OCI-LY7 (cell line): ENCODE data around the gene MAP3K14. TPM values are rescaled to one million over a fixed set of nuclear protein-coding genes. Genes with fewer than 3 reads are reported as not detected.

Experiments used
- BruUV-seq: library from RNA; stranded (reverse); fragments of 400-500 nt; replicated peaks from 2 replicates; lab custom pipeline; 2021; lab: Mats Ljungman, UMichigan
- CTCF ChIA-PET: fragments of 300-600 bp; sonication (Branson Sonifier 250); formaldehyde crosslinking; loops from one replicate; lab custom pipeline; 2022; ENCODE audit warnings: antibody characterized with exemption; ENCODE audit not compliant: unreplicated experiment; lab: Charles Lee
- POLR2A ChIA-PET: fragments of 300-600 bp; sonication (Branson Sonifier 250); formaldehyde crosslinking; loops from one replicate; lab custom pipeline; 2022; ENCODE audit warnings: antibody characterized with exemption; lab: Charles Lee
- DNase-seq: peaks from one replicate; pipeline ENCODE4 v3.0.0-alpha.2; 2015; ENCODE audit warnings: low spot score
- H2AFZ ChIP-seq: fragments of 200-600 bp; sonication (generic), shearing (Covaris generic); 2 replicates; pipeline ENCODE4 v1.6.1; 2014; ENCODE audit warnings: mild to moderate bottlenecking, antibody characterized with exemption, low read length, moderate library complexity
- H3K27ac ChIP-seq: fragments of 200-600 bp; sonication (generic); 2 replicates; pipeline ENCODE4 v1.5.1; 2014; ENCODE audit warnings: mixed run types, low read depth, mild to moderate bottlenecking, moderate library complexity, low read length, inconsistent platforms; ENCODE audit not compliant: poor library complexity, severe bottlenecking
- H3K36me3 ChIP-seq: fragments of 200-600 bp; sonication (generic); 2 replicates; pipeline ENCODE4 v1.6.1; 2014; ENCODE audit warnings: mild to moderate bottlenecking, antibody characterized with exemption, low read length, moderate library complexity, mixed read lengths; ENCODE audit not compliant: insufficient read depth
- H3K4me1 ChIP-seq: fragments of 200-600 bp; sonication (generic); 2 replicates; pipeline ENCODE4 v1.5.1; 2014; ENCODE audit warnings: mild to moderate bottlenecking, low read length; ENCODE audit not compliant: insufficient read depth, poor library complexity, severe bottlenecking
- H3K4me2 ChIP-seq: fragments of 200-600 bp; sonication (generic); 2 replicates; pipeline ENCODE4 v1.6.1; 2014; ENCODE audit warnings: mild to moderate bottlenecking, low read length
- H3K4me3 ChIP-seq: fragments of 200-600 bp; sonication (generic); 2 replicates; pipeline ENCODE4 v1.5.1; 2014; ENCODE audit warnings: mild to moderate bottlenecking, low read depth, low read length; ENCODE audit not compliant: poor library complexity, severe bottlenecking
- H3K79me2 ChIP-seq: fragments of 200-600 bp; sonication (generic); 2 replicates; pipeline ENCODE4 v1.6.1; 2016; ENCODE audit warnings: low read depth, mild to moderate bottlenecking, low read length, moderate library complexity, mixed read lengths; ENCODE audit not compliant: insufficient read depth
- H3K9me2 ChIP-seq: fragments of 200-600 bp; sonication (generic); 2 replicates; pipeline ENCODE4 v1.6.1; 2016; ENCODE audit warnings: mild to moderate bottlenecking, low read length, mixed read lengths; ENCODE audit not compliant: insufficient read depth
- H3K9me3 ChIP-seq: fragments of 200-600 bp; sonication (generic); 2 replicates; pipeline ENCODE4 v1.6.1; 2014; ENCODE audit warnings: mild to moderate bottlenecking, mixed run types, low read length, mixed read lengths
- H4K20me1 ChIP-seq: fragments of 200-600 bp; sonication (generic); 2 replicates; pipeline ENCODE4 v1.6.1; 2014; ENCODE audit warnings: mild to moderate bottlenecking, antibody characterized with exemption, low read length, moderate library complexity, mixed read lengths; ENCODE audit not compliant: insufficient read depth
- CTCF ChIP-seq: fragments of 200-600 bp; sonication (generic); conservative IDR thresholded peaks from 2 replicates; pipeline ENCODE4 v1.5.1; 2014; ENCODE audit warnings: mild to moderate bottlenecking, antibody characterized with exemption, low read length, moderate library complexity, mixed read lengths
- EZH2phosphoT487 ChIP-seq: fragments of 200-600 bp; sonication (generic); IDR thresholded peaks from 2 replicates; pipeline ENCODE4 v1.6.1; 2018; ENCODE audit warnings: low read depth, borderline replicate concordance, mild to moderate bottlenecking, mixed run types, antibody characterized with exemption, low read length, moderate library complexity, mixed read lengths
- intact Hi-C: fragments of 100-400 bp; cut with micrococcal nuclease; formaldehyde crosslinking; loops from one replicate; pipeline ENCODE4 v1.10.0; 2022; ENCODE audit not compliant: unreplicated experiment
- total RNA-seq, 2 experiments: library from RNA; depleted of rRNA in 1 of 2; stranded (reverse); fragments of >200 nt in 1 of 2; shearing (Covaris generic) in 1 of 2; gene quantifications; 2 replicates each; pipeline ENCODE4 v1.2.3, GENCODE V29; 2014 to 2022

Gene MAP3K14
- total RNA-seq, 2 experiments from 2014 or later = 12.3 to 21.2 TPM

GRCh38 chr17:45312477-45313420, 4.1 kb downstream of the MAP3K14 start:
- peaks cover 59% of the 10 kb centered on the region for H3K4me1 ChIP-seq
- H3K4me3 ChIP-seq = peak overlapping the region; percentile 84
- no peak for DNase-seq
- CTCF ChIA-PET = interaction anchor here (0.8 to 1.6 kb wide), 5 partner anchors 9 to 87 kb away, joined by 3 to 6 read pairs (median 4); no protein-coding TSS in a partner anchor
- H3K27ac ChIP-seq = peak overlapping the region; percentile 87
- H3K9me2 ChIP-seq = no peaks in the 10 kb centered on the region
- peaks cover 29% of the 10 kb centered on the region for H3K36me3 ChIP-seq
- H3K4me2 ChIP-seq = peak overlapping the region; percentile 95
- peaks cover 5% of the 10 kb centered on the region; the same call in 1 of the 2 replicates for H4K20me1 ChIP-seq
- intact Hi-C loops = no loop called here
- BruUV-seq = TSS peak; percentile 89
- H3K79me2 ChIP-seq = peaks cover 77% of the 10 kb centered on the region
- peak overlapping the region; percentile 36; the same call in 1 of the 2 replicates for H2AFZ ChIP-seq
- TF ChIP-seq CTCF (no peak), EZH2phosphoT487 (no peak)
- POLR2A ChIA-PET = interaction anchor here (0.7 to 2.6 kb wide), 5 partner anchors 11 to 115 kb away, joined by 3 to 34 read pairs (median 3); no protein-coding TSS in a partner anchor
- no peaks in the 10 kb centered on the region for H3K9me3 ChIP-seq

GRCh38 chr17:45311760-45312476, 4.9 kb downstream of the MAP3K14 start:
- ChIA-PET CTCF (interaction anchor here (0.8 to 1.7 kb wide), 7 partner anchors 8 to 86 kb away, joined by 3 to 8 read pairs (median 4); no protein-coding TSS in a partner anchor), POLR2A (interaction anchor here (0.7 to 2.6 kb wide), 4 partner anchors 10 to 116 kb away, joined by 3 to 34 read pairs (median 4); no protein-coding TSS in a partner anchor)
- H3K36me3 ChIP-seq = peaks cover 29% of the 10 kb centered on the region
- peaks cover 64% of the 10 kb centered on the region for H3K4me1 ChIP-seq
- H3K9me3 ChIP-seq = no peaks in the 10 kb centered on the region
- peak overlapping the region; percentile 36; the same call in 1 of the 2 replicates for H2AFZ ChIP-seq
- intact Hi-C loops = no loop called here
- peak overlapping the region; percentile 84 for H3K4me3 ChIP-seq
- peak overlapping the region; percentile 87 for H3K27ac ChIP-seq
- peaks cover 5% of the 10 kb centered on the region; the same call in 1 of the 2 replicates for H4K20me1 ChIP-seq
- peak overlapping the region; percentile 95 for H3K4me2 ChIP-seq
- H3K9me2 ChIP-seq = no peaks in the 10 kb centered on the region
- peaks cover 86% of the 10 kb centered on the region for H3K79me2 ChIP-seq
- TF ChIP-seq EZH2phosphoT487 (no peak), CTCF (no peak)
- no TSS peak for BruUV-seq
- DNase-seq = peak; percentile 86
